CD14-positive monocyte (primary cell): ENCODE results near the gene ELF4. TPM values are rescaled to one million over a fixed set of nuclear protein-coding genes. Genes with fewer than 3 reads are reported as not detected.
A peak's percentile ranks its signal among the peaks of the same experiment; 100 is the strongest.

Source experiments
- DNase-seq, 3 donors: peaks; one replicate each; pipeline ENCODE4 v3.0.0-alpha.2; 2011 to 2022
- H2AFZ ChIP-seq: 2 replicates; pipeline ENCODE4 v1.6.0; 2012; ENCODE audit warnings: mild to moderate bottlenecking, low read depth, low read length, inconsistent platforms; ENCODE audit not compliant: insufficient read depth, poor library complexity, severe bottlenecking
- H3K27ac ChIP-seq, 2 donors: 1 replicate in 1 of 2; 2 replicates in 1 of 2; pipeline ENCODE4 v1.5.1; 2012 to 2013; ENCODE audit warnings: low read length in 2 of 2, control low read depth in 1 of 2, inconsistent platforms in 1 of 2, low read depth in 1 of 2, mild to moderate bottlenecking in 1 of 2
- H3K27me3 ChIP-seq, 2 donors: one replicate each; pipeline versions ENCODE4 v1.6.0 to v1.6.1; 2011 to 2013; ENCODE audit warnings: low read length in 2 of 2; ENCODE audit not compliant: control insufficient read depth in 2 of 2, insufficient read depth in 2 of 2
- H3K36me3 ChIP-seq, 2 donors: replicated peaks in 1 of 2; 1 replicate in 1 of 2; 2 replicates in 1 of 2; pipeline versions ENCODE4 v1.5.1 to v1.6.1; 2012 to 2013; ENCODE audit warnings: low read length in 2 of 2, control low read depth in 1 of 2, inconsistent platforms in 1 of 2, mild to moderate bottlenecking in 1 of 2; ENCODE audit not compliant: insufficient read depth in 2 of 2, control insufficient read depth in 1 of 2
- H3K4me1 ChIP-seq, 2 donors: 1 replicate in 1 of 2; 2 replicates in 1 of 2; pipeline versions ENCODE4 v1.5.1 to v1.6.1; 2012 to 2013; ENCODE audit warnings: low read length in 2 of 2, control low read depth in 1 of 2, inconsistent platforms in 1 of 2, mild to moderate bottlenecking in 1 of 2, moderate library complexity in 1 of 2; ENCODE audit not compliant: insufficient read depth in 2 of 2, control insufficient read depth in 1 of 2
- H3K4me2 ChIP-seq: replicated peaks from 2 replicates; pipeline ENCODE3; 2012; ENCODE audit warnings: low read length, moderate library complexity, mild to moderate bottlenecking; ENCODE audit not compliant: poor library complexity, severe bottlenecking; ENCODE audit errors: extremely low read depth
- H3K4me3 ChIP-seq, 3 experiments: fragments of 200-600 bp in 1 of 3; sonication (generic) in 1 of 3; replicated peaks in 1 of 3; 1 replicate in 2 of 3; 2 replicates in 1 of 3; pipeline ENCODE4 v1.5.1; 2011 to 2013; ENCODE audit warnings: low read length in 3 of 3, mild to moderate bottlenecking in 3 of 3, control low read depth in 2 of 3, low read depth in 2 of 3, inconsistent platforms in 1 of 3, moderate library complexity in 1 of 3
- H3K79me2 ChIP-seq: 2 replicates; pipeline ENCODE4 v1.6.0; 2012; ENCODE audit warnings: mild to moderate bottlenecking, control low read depth, inconsistent platforms, low read length, moderate library complexity; ENCODE audit not compliant: insufficient read depth
- H3K9ac ChIP-seq: 2 replicates; pipeline ENCODE4 v1.6.0; 2017; ENCODE audit warnings: low read length, mild to moderate bottlenecking; ENCODE audit not compliant: insufficient read depth, poor library complexity, severe bottlenecking
- H3K9me3 ChIP-seq, 2 donors: replicated peaks in 1 of 2; 1 replicate in 1 of 2; 2 replicates in 1 of 2; pipeline versions ENCODE4 v1.5.1 to v1.6.1; 2012 to 2013; ENCODE audit warnings: low read length in 2 of 2, control low read depth in 1 of 2; ENCODE audit not compliant: control insufficient read depth in 1 of 2, insufficient read depth in 1 of 2
- H4K20me1 ChIP-seq: 2 replicates; pipeline ENCODE4 v1.6.0; 2012; ENCODE audit warnings: mild to moderate bottlenecking, low read length, control low read depth, moderate library complexity; ENCODE audit not compliant: insufficient read depth
- H3K27ac Mint-ChIP-seq, 7 donors: one replicate each; pipeline ENCODE4 v1.8.0; 2020; ENCODE audit warnings: mild to moderate bottlenecking in 7 of 7, mixed read lengths in 7 of 7, moderate library complexity in 6 of 7, inconsistent platforms in 2 of 7
- H3K27me3 Mint-ChIP-seq, 3 donors: one replicate each; pipeline ENCODE4 v1.8.0; 2021 to 2022; ENCODE audit warnings: low read depth in 3 of 3, mild to moderate bottlenecking in 3 of 3, mixed read lengths in 3 of 3, moderate library complexity in 3 of 3, inconsistent platforms in 1 of 3
- H3K36me3 Mint-ChIP-seq, 2 donors: one replicate each; pipeline ENCODE4 v1.8.0; 2020; ENCODE audit warnings: mixed read lengths in 2 of 2, inconsistent platforms in 1 of 2, mild to moderate bottlenecking in 1 of 2
- H3K4me1 Mint-ChIP-seq: one replicate; pipeline ENCODE4 v1.8.0; 2020; ENCODE audit warnings: mild to moderate bottlenecking, mixed read lengths
- H3K4me3 Mint-ChIP-seq, 2 donors: one replicate each; pipeline ENCODE4 v1.8.0; 2020; ENCODE audit warnings: mild to moderate bottlenecking in 2 of 2, mixed read lengths in 2 of 2, moderate library complexity in 1 of 2
- H3K9me3 Mint-ChIP-seq, 7 donors: one replicate each; pipeline ENCODE4 v1.8.0; 2020 to 2022; ENCODE audit warnings: mixed read lengths in 7 of 7, mild to moderate bottlenecking in 6 of 7, moderate library complexity in 6 of 7, inconsistent platforms in 2 of 7
- CTCF ChIP-seq: fragments of 200-600 bp; IDR thresholded peaks from one replicate; pipeline ENCODE4 v1.8.0; 2022; ENCODE audit warnings: antibody characterized with exemption, mild to moderate bottlenecking
- WGBS: methylation state at CpG from one replicate; pipeline ENCODE4 v1.1.5; 2013; ENCODE audit warnings: missing lambda C conversion rate; ENCODE audit not compliant: insufficient coverage; 5-methylcytosine and 5-hydroxymethylcytosine counted together
- intact Hi-C, 2 donors: fragments of 100-400 bp; cut with micrococcal nuclease; formaldehyde crosslinking; loops; one replicate each; pipeline versions ENCODE4 v1.15.0 to v1.15.1; 2023
- polyA plus RNA-seq, 3 donors: library from polyadenylated mRNA; depleted of rRNA in 1 of 3; unstranded in 2 of 3; stranded (reverse) in 1 of 3; fragments of 300-500 nt in 2 of 3; fragments of >200 nt in 1 of 3; fragmentation: Illumina TruSeq in 2 of 3; gene quantifications; 1 replicate in 2 of 3; 2 replicates in 1 of 3; pipeline ENCODE4 v1.2.3, GENCODE V29; 2012 to 2021

ELF4 gene
- polyA plus RNA-seq, 3 donors, result 10.4 to 68.6 (median 20.5) TPM

GRCh38 chrX:130114141-130114588 lies 3.9 kb upstream of the ELF4 start:
- H3K27me3 Mint-ChIP-seq, result peaks cover 0 to 6% (median 5%) of the 10 kb centered on the region in 3 donors
- no peaks in the 10 kb centered on the region for H3K27me3 ChIP-seq
- peaks cover 21 to 30% of the 10 kb centered on the region in 2 donors for H3K4me1 ChIP-seq
- no peak overlapping the region for H3K4me2 ChIP-seq
- peaks cover 0 to 3% of the 10 kb centered on the region in 2 donors for H3K36me3 Mint-ChIP-seq
- peaks cover 29% of the 10 kb centered on the region for H3K79me2 ChIP-seq
- H3K4me1 Mint-ChIP-seq, result peaks cover 39% of the 10 kb centered on the region
- no peak overlapping the region for H2AFZ ChIP-seq
- peaks cover 0 to 7% (median 3%) of the 10 kb centered on the region in 7 donors for H3K9me3 Mint-ChIP-seq
- peaks cover 4% of the 10 kb centered on the region for H4K20me1 ChIP-seq
- no peak for DNase-seq
- H3K4me3 ChIP-seq, result no peak overlapping the region
- H3K27ac Mint-ChIP-seq, result peak overlapping the region in 1 of 7 donors; percentile 25
- H3K9me3 ChIP-seq, result no peaks in the 10 kb centered on the region
- no peak overlapping the region for H3K27ac ChIP-seq
- H3K4me3 Mint-ChIP-seq, result no peak overlapping the region
- intact Hi-C loops, result no loop called here
- H3K9ac ChIP-seq, result no peak overlapping the region
- no peaks in the 10 kb centered on the region for H3K36me3 ChIP-seq
- WGBS, result 84% methylated on average over 5 of the region's 9 CpGs
- TF ChIP-seq CTCF, result no peak

- H3K4me2 ChIP-seq, result peak overlapping the region; percentile 71
- H3K4me1 ChIP-seq, result peaks cover 36 to 39% of the 10 kb centered on the region in 2 donors
- H3K9ac ChIP-seq, result peak overlapping the region; percentile 46
- H3K79me2 ChIP-seq, result peaks cover 56% of the 10 kb centered on the region
- no peak overlapping the region for H2AFZ ChIP-seq
- TF ChIP-seq CTCF, result no peak
- peaks cover 40% of the 10 kb centered on the region for H3K4me1 Mint-ChIP-seq
- peak in 1 of 3 donors; percentile 22 for DNase-seq
- H3K27ac ChIP-seq, result peak overlapping the region; percentile 67 to 74
- 19% methylated on average over 7 of the region's 43 CpGs for WGBS
- H3K9me3 Mint-ChIP-seq, result peaks cover 0 to 8% (median 4%) of the 10 kb centered on the region in 7 donors
- intact Hi-C loops, result no loop called here
- H3K27me3 Mint-ChIP-seq, result peaks cover 0 to 8% (median 6%) of the 10 kb centered on the region in 3 donors
- peak overlapping the region; percentile 18 to 67 (median 41) for H3K4me3 ChIP-seq
- peaks cover 3 to 5% of the 10 kb centered on the region in 2 donors for H3K36me3 ChIP-seq
- peaks cover 10% of the 10 kb centered on the region in 2 donors for H3K36me3 Mint-ChIP-seq
- peaks cover 29% of the 10 kb centered on the region for H4K20me1 ChIP-seq
- H3K9me3 ChIP-seq, result no peaks in the 10 kb centered on the region
- no peaks in the 10 kb centered on the region for H3K27me3 ChIP-seq
- H3K4me3 Mint-ChIP-seq, result peak overlapping the region; percentile 70 to 77
- H3K27ac Mint-ChIP-seq, result peak overlapping the region; percentile 10 to 81 (median 75)
These were observed 1.2 kb upstream of the ELF4 start for GRCh38 chrX:130111220-130112154.
